B cell (primary cell): ENCODE data around the gene PPP1R3D. TPM values are rescaled to one million over a fixed set of nuclear protein-coding genes. Genes with fewer than 3 reads are reported as not detected.

Experiments
- ATAC-seq: fragments of 200-7000 bp; cut with Tn5 transposase; one replicate; pipeline ENCODE4 v1.10.0; 2021; ENCODE audit warnings: low read depth, mild to moderate bottlenecking, moderate number of reproducible peaks, moderate library complexity
- CTCF ChIA-PET: fragments of 350-600 bp; sonication (Branson Sonifier 250); formaldehyde crosslinking; loops from one replicate; lab custom pipeline; 2021; ENCODE audit warnings: antibody characterized with exemption, inconsistent platforms; lab: Charles Lee
- POLR2A ChIA-PET: fragments of 350-600 bp; sonication (Branson Sonifier 250); formaldehyde crosslinking; loops from one replicate; lab custom pipeline; 2021; ENCODE audit warnings: antibody characterized with exemption; lab: Charles Lee
- DNase-seq: peaks from one replicate; pipeline ENCODE4 v3.0.0; 2013
- H2AFZ ChIP-seq: 2 replicates; pipeline ENCODE4 v1.6.1; 2012; ENCODE audit warnings: mild to moderate bottlenecking, low read depth, low read length; ENCODE audit not compliant: insufficient read depth, poor library complexity, severe bottlenecking
- H3K27ac ChIP-seq, 2 donors: 1 replicate in 1 of 2; 2 replicates in 1 of 2; pipeline ENCODE4 v1.5.1; 2012 to 2013; ENCODE audit warnings: low read length in 2 of 2, mild to moderate bottlenecking in 2 of 2, moderate library complexity in 1 of 2
- H3K27me3 ChIP-seq, 4 experiments: fragments of 200-600 bp in 1 of 4; sonication (generic) in 1 of 4; replicated peaks in 1 of 4; 1 replicate in 2 of 4; 2 replicates in 2 of 4; pipeline versions ENCODE4 v1.6.1 to v1.7.0; 2013 to 2016; ENCODE audit warnings: low read length in 3 of 4, mild to moderate bottlenecking in 2 of 4, mixed read lengths in 1 of 4, moderate library complexity in 1 of 4; ENCODE audit not compliant: insufficient read depth in 4 of 4, control insufficient read depth in 3 of 4; ENCODE audit errors: control extremely low read depth in 1 of 4
- H3K36me3 ChIP-seq, 2 experiments: replicated peaks in 1 of 2; 1 replicate in 1 of 2; 2 replicates in 1 of 2; pipeline versions ENCODE4 v1.6.1 to v1.7.1; 2013; ENCODE audit warnings: low read length in 1 of 2; ENCODE audit not compliant: insufficient read depth in 2 of 2, control insufficient read depth in 1 of 2; ENCODE audit errors: control extremely low read depth in 1 of 2, extremely low read depth in 1 of 2
- H3K4me1 ChIP-seq, 2 donors: fragments of 200-600 bp in 1 of 2; sonication (generic) in 1 of 2; 1 replicate in 1 of 2; 2 replicates in 1 of 2; pipeline versions ENCODE4 v1.5.1 to v1.6.1; 2013 to 2017; ENCODE audit warnings: low read length in 2 of 2; ENCODE audit not compliant: control insufficient read depth in 2 of 2, insufficient read depth in 2 of 2
- H3K4me2 ChIP-seq: replicated peaks from 2 replicates; pipeline ENCODE3; 2012; ENCODE audit warnings: mild to moderate bottlenecking, low read depth, low read length; ENCODE audit not compliant: poor library complexity, severe bottlenecking
- H3K4me3 ChIP-seq, 5 experiments: fragments of 200-600 bp in 1 of 5; sonication (generic) in 1 of 5; 1 replicate in 3 of 5; 2 replicates in 2 of 5; pipeline versions ENCODE4 v1.5.1 to v1.7.0; 2011 to 2016; ENCODE audit warnings: low read length in 4 of 5, mild to moderate bottlenecking in 4 of 5, low read depth in 2 of 5, control low read depth in 1 of 5, moderate library complexity in 1 of 5; ENCODE audit not compliant: insufficient read depth in 1 of 5; ENCODE audit errors: control extremely low read depth in 1 of 5, extremely low read depth in 1 of 5
- H3K79me2 ChIP-seq: fragments of 200-600 bp; sonication (generic); one replicate; pipeline ENCODE4 v1.6.0; 2016; ENCODE audit warnings: low read length; ENCODE audit not compliant: control insufficient read depth, insufficient read depth
- H3K9ac ChIP-seq: fragments of 200-600 bp; sonication (generic); 2 replicates; pipeline ENCODE4 v1.6.1; 2017; ENCODE audit warnings: mild to moderate bottlenecking, low read length, moderate library complexity
- H3K9me3 ChIP-seq, 3 donors: one replicate each; pipeline versions ENCODE4 v1.6.1 to v1.7.1; 2013; ENCODE audit warnings: low read length in 2 of 3; ENCODE audit not compliant: control insufficient read depth in 2 of 3, insufficient read depth in 1 of 3; ENCODE audit errors: control extremely low read depth in 1 of 3
- H4K20me1 ChIP-seq: 2 replicates; pipeline ENCODE4 v1.6.0; 2012; ENCODE audit warnings: mild to moderate bottlenecking, low read length; ENCODE audit not compliant: insufficient read depth, control insufficient read depth, poor library complexity, severe bottlenecking
- H3K27ac Mint-ChIP-seq: one replicate; pipeline ENCODE4 v1.8.0; 2021; ENCODE audit warnings: mixed read lengths
- H3K27me3 Mint-ChIP-seq: one replicate; pipeline ENCODE4 v1.8.0; 2021; ENCODE audit warnings: mixed read lengths
- H3K4me1 Mint-ChIP-seq: one replicate; pipeline ENCODE4 v1.8.0; 2021; ENCODE audit warnings: mixed read lengths
- H3K4me3 Mint-ChIP-seq: one replicate; pipeline ENCODE4 v1.8.0; 2021; ENCODE audit warnings: mixed read lengths
- H3K9me3 Mint-ChIP-seq: one replicate; pipeline ENCODE4 v1.8.0; 2022; ENCODE audit warnings: mixed read lengths; ENCODE audit not compliant: insufficient read depth
- CTCF ChIP-seq: fragments of 200-600 bp; IDR thresholded peaks from one replicate; pipeline ENCODE4 v1.8.0; 2022; ENCODE audit warnings: antibody characterized with exemption, mild to moderate bottlenecking
- EZH2 ChIP-seq: IDR thresholded peaks from 2 replicates; pipeline ENCODE4 v1.6.1; 2012; ENCODE audit warnings: borderline replicate concordance, low read depth, mild to moderate bottlenecking, moderate library complexity, low read length; ENCODE audit not compliant: insufficient read depth, poor library complexity, severe bottlenecking
- WGBS: methylation state at CpG from one replicate; pipeline ENCODE4 v1.1.5; 2013; ENCODE audit warnings: missing lambda C conversion rate; ENCODE audit not compliant: insufficient coverage; 5-methylcytosine and 5-hydroxymethylcytosine counted together
- intact Hi-C: fragments of 100-400 bp; cut with micrococcal nuclease; formaldehyde crosslinking; loops from one replicate; pipeline ENCODE4 v1.10.0; 2022
- polyA plus RNA-seq: library from polyadenylated mRNA; depleted of rRNA; stranded (reverse); fragments of >200 nt; gene quantifications from 2 replicates; pipeline ENCODE4 v1.2.3, GENCODE V29; 2012
- total RNA-seq, 2 donors: library from RNA; stranded (reverse); fragments of 120-200 nt in 1 of 2; gene quantifications; 1 replicate in 1 of 2; 2 replicates in 1 of 2; pipeline versions ENCODE4 v1.2.3 to v1.2.4, GENCODE V29; 2013 to 2022

The PPP1R3D gene
- total and polyA plus RNA-seq, 2 donors (not counting 1 experiment from before 2014, with no cell fraction given), result 1.2 to 13.6 TPM

GRCh38 chr20:59949911-59950310, 9.8 kb upstream of the PPP1R3D start:
- no peak overlapping the region for H3K4me2 ChIP-seq
- no peak overlapping the region for H3K4me3 ChIP-seq
- WGBS, result 100% methylated on average over 1 of the region's 6 CpGs
- intact Hi-C loops, result loop anchor here (1.0 to 5.0 kb wide), 3 partner anchors 10 to 1277 kb away; partner anchors contain the start of genes FAM217B and PPP1R3D
- H3K27ac ChIP-seq, result no peak overlapping the region
- no peak overlapping the region for H2AFZ ChIP-seq
- H3K9me3 ChIP-seq, result no peaks in the 10 kb centered on the region
- H3K27ac Mint-ChIP-seq, result peak overlapping the region; percentile 46
- no peaks in the 10 kb centered on the region for H3K27me3 ChIP-seq
- ChIA-PET CTCF (interaction anchor here (0.8 to 4.1 kb wide), 7 partner anchors 9 to 314 kb away, joined by 3 to 45 read pairs (median 4); partner anchors contain the start of genes CDH26, FAM217B, PPP1R3D and SYCP2), POLR2A (no interaction called here)
- H3K4me1 Mint-ChIP-seq, result peaks cover 12% of the 10 kb centered on the region
- H3K9me3 Mint-ChIP-seq, result no peaks in the 10 kb centered on the region
- H3K9ac ChIP-seq, result no peak overlapping the region
- H3K79me2 ChIP-seq, result no peaks in the 10 kb centered on the region
- peaks cover 3 to 7% of the 10 kb centered on the region in 2 experiments for H3K36me3 ChIP-seq
- H3K4me1 ChIP-seq, result peaks cover 4 to 10% of the 10 kb centered on the region in 2 donors
- TF ChIP-seq CTCF (no peak), EZH2 (no peak)
- H3K4me3 Mint-ChIP-seq, result no peak overlapping the region
- no peaks in the 10 kb centered on the region for H3K27me3 Mint-ChIP-seq
- no peaks in the 10 kb centered on the region for H4K20me1 ChIP-seq
- no peak for DNase-seq
- no peak for ATAC-seq
